PC-3 (cell line): ENCODE results near the gene MCHR2.

ENCODE experiments used
- EZH2 ChIP-seq: fragments of 300-600 bp; sonication (generic); IDR thresholded peaks from one replicate; pipeline ENCODE4 v1.6.1; 2017; ENCODE audit warnings: antibody characterized with exemption, mild to moderate bottlenecking, low read length; ENCODE audit not compliant: unreplicated experiment
- TF ChIP-seq, protein P1 (sequence below): fragments of 300-600 bp; sonication (generic); conservative IDR thresholded peaks from 2 replicates; pipeline ENCODE4 v1.5.1; 2017; ENCODE audit warnings: antibody characterized with exemption, low read depth, mild to moderate bottlenecking, low read length

DNA sequence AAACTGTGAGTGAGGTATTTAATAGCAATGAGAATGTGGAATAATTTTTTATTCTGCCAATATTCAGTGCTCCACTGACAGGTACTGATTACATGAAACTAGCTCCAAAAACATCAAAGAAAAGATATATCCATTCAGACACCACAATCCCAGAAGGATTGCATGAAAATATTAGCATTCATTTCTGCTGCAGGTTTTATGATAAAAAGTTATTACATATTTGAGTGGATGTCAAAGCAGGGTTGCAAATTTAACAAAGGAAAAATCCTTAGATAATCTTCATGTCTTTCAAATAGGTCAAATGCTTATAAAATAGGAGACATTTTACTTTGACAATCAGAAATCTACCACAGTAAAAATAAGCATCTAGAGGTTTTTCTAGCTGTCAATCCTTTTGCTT, 13.3 kb downstream of the MCHR2 start:
- TF ChIP-seq, protein P1, sequence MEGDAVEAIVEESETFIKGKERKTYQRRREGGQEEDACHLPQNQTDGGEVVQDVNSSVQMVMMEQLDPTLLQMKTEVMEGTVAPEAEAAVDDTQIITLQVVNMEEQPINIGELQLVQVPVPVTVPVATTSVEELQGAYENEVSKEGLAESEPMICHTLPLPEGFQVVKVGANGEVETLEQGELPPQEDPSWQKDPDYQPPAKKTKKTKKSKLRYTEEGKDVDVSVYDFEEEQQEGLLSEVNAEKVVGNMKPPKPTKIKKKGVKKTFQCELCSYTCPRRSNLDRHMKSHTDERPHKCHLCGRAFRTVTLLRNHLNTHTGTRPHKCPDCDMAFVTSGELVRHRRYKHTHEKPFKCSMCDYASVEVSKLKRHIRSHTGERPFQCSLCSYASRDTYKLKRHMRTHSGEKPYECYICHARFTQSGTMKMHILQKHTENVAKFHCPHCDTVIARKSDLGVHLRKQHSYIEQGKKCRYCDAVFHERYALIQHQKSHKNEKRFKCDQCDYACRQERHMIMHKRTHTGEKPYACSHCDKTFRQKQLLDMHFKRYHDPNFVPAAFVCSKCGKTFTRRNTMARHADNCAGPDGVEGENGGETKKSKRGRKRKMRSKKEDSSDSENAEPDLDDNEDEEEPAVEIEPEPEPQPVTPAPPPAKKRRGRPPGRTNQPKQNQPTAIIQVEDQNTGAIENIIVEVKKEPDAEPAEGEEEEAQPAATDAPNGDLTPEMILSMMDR, result no peak
- TF ChIP-seq EZH2, result no peak
